Stimulated activated CD8-positive, alpha-beta memory T cell treated with anti-CD3 and anti-CD28 coated beads, Interleukin-7, amount 100 ng/mL, for 48 hours (primary cell): ENCODE measurements around the gene KRTAP12-4.
"Not testable (repeated sequence)": the region's sequence is repeated elsewhere in the genome, so short reads cannot be mapped to it uniquely, and the experiment has no call there.

ENCODE experiments used
- DNase-seq, 2 donors: peaks; one replicate each; pipeline ENCODE4 v3.0.0-alpha.2; 2020; ENCODE audit warnings: low read depth in 1 of 2; ENCODE audit errors: extremely low read depth in 1 of 2

KRTAP12-4 gene

DNA sequence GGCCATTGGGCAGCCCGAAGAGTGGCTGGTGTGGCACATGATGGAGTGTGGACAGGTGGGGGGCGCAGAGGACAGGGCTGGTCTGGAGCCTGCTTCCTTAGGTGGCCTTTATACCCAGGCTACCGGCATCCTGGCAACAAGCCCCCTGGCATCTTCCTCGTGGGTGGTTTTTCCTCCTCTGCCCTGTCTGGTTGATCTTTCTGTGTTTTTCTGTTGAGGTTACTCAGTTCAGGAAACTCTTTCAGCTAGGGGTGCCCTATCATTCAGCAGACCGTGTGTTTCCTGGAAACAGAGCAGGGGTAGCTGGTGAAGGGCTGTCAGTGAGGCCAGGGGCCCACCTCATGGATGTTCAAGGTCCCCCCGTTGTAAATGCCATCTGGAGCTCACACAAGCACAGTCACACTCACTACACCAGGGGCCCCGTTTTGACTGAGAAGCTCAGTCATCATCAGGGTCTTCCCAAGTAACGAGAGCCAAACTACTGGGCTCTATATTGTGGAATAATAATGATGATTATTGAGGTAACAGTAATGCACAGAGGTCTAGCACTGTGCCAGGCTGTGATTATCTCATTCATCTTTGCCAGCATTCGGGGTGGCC lies at the start of gene KRTAP12-4:
Gene KRTAP12-4, minus strand, starts transcription at position 84 of the 600 bp plus-strand sequence. Its CDS starts 45 bp downstream, at position 39.
- no peak for DNase-seq

- no peak for DNase-seq
Measured at GRCh38 chr21:44703731-44704635, 49.5 kb upstream of the KRTAP12-4 start.

DNA sequence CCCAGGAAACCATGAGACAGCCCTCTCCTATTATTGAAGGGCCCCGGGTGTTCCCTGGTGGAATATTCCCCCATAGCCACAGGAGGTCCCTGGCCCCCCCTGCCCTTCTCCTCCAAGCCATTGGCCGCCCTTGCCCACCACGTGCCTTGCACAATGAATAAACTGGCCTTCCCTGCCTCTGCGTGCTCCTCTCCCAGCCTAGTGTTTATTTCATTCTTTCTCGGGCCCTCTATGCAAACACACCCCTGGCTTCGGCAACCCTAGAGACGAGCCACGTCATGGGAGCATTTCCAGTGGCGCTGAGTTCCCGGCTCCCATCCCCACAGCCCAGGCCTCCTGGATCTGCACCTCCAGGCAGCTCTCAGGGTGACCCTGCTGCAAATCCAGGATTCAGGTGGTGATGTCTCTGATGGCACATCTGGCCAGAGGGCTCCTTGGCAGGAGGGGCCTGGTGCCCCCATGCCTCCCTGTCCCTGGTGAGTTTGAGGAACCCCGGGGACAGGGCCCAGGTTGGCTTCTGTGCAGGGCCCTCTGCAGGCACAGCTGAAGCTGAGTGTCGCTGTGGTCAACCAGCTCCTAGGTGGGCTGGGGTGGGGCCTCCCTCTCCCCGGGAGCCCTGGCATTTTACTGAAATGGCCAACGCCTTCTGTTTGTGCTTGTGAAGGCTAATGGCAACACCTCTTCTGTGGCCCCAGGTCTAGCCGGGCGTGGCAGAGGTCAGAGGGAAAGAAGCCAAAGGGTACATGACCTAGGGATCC lies 48.7 kb upstream of the KRTAP12-4 start:
- DNase-seq, result no peak

- DNase-seq, result no peak
Measured at GRCh38 chr21:44702111-44702972, 47.9 kb upstream of the KRTAP12-4 start.

DNA sequence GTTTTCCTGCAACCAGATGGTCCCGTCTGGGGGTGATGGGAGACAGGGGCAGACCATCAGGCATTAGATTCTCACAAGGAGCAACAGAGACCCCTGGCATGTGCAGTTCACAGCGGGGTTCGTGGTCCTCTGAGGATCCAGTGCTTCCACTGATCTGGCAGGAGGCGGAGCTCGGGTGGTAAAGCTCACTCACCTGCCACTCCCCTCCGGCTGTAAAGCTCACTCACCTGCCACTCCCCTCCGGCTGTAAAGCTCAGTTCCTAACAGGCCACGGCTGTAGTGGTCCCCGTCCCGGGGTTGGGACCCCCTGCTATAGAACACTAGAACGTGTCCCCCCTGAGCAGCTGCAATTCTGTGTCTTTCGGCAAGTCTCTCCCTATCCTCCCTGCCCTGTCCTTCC lies 47.1 kb upstream of the KRTAP12-4 start:
- no peak for DNase-seq

DNA sequence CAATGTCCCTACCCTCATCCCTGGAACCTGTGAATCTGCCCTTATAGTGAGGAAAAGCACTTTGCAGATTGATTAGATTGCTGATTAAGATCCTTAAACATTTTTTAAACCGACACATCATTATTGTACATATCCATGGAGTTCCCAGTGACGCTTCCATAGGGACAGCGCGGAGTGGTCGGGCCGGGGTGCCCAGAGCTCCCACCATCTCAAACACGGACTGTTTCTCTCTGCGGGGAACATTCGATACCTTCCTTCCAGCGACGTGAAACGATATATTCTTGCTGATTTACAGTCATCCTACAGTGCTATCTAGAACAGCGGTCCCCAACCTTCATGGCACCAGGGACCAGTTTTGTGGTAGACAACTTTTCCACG lies 46.6 kb upstream of the KRTAP12-4 start:
- no peak for DNase-seq

GRCh38 chr21:44700101-44701022 lies 45.9 kb upstream of the KRTAP12-4 start:
- DNase-seq, result no peak

DNA sequence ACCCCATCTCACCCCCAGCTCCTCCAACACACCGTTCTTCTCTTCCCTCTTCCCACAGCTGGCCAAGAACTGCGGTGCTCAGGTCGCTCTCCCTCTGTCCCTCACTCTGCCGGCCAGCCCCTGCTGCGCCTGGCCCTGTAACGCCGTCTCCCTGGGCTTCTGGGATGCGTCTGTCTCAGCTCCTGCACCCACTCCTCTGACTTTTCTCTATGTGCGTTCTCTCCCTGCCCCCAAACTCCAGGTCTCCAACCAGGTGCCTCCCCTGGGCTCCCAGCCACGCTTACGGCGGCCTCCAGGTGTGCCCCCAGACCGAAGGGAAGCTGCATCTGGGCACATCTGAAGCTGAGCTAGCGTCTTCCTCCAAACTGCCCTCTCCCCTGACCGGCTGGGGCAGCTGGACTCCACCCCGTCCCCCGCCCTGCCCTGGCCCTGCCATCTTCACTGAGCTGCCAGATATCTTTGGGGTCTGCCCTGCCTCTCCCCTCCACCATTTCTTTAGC lies 45.1 kb upstream of the KRTAP12-4 start:
- DNase-seq, result no peak

GRCh38 chr21:44697811-44698734 lies 43.6 kb upstream of the KRTAP12-4 start:
- DNase-seq, result no peak

- DNase-seq, result not testable (repeated sequence)
Measured at GRCh38 chr21:44697172-44697810, 42.8 kb upstream of the KRTAP12-4 start, which contains the start of gene KRTAP10-12. Gene KRTAP10-12, plus strand, starts transcription at chr21:44697172. Its CDS starts 30 bp downstream, at chr21:44697202.

GRCh38 chr21:44696572-44696971 lies 42.1 kb upstream of the KRTAP12-4 start:
- DNase-seq, result no peak

- DNase-seq, result no peak
Measured at GRCh38 chr21:44695641-44696040, 41.2 kb upstream of the KRTAP12-4 start.

DNA sequence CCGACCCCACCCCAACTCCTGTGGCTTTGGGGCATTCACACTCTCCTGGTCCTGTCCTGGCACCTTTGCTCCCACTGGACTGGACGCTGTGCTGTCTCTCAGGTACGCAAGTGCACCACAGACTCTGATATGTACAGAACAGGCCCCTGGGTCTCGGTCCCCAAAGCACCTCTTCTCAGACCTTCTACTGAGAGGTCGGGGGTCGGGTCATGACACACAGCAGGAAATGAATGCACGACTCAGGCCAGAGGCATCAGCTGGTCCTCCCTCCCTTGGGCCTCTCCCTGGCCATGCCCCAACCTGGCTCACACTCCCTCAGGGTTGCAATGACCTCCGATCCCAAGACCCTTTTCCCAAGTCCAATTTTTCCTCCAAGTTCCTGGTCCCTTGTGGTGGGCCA lies 40.7 kb upstream of the KRTAP12-4 start:
- DNase-seq, result no peak

- DNase-seq, result no peak
Measured at GRCh38 chr21:44694776-44695175, 40.3 kb upstream of the KRTAP12-4 start.

- no peak for DNase-seq
Measured at GRCh38 chr21:44692798-44693512, 38.5 kb upstream of the KRTAP12-4 start.

DNA sequence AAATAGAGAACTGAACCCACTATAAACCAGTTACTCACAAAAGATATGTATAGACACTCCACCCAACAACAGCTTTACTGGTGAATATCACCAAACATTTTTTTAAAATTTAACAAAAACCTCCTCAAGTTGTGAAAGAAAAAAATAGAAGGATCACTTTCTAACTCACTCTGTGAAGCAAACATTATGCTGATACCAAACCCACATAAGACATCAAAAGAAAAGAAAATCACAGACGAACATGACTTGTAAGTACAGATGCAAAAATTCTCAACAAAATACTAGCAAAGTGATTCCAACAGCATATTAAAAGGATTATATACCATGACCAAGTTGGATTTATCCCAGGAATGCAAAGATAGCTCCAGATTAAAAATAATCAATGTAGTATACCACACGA lies 37.2 kb upstream of the KRTAP12-4 start:
- DNase-seq, result no peak

- DNase-seq, result not testable (repeated sequence)
Measured at GRCh38 chr21:44689740-44690139, 35.3 kb upstream of the KRTAP12-4 start.
